HG03139 (cell line): ENCODE results near the gene DIPK2A.

Source experiments
- ATAC-seq: cut with Tn5 transposase; IDR thresholded peaks from one replicate; pipeline ENCODE4 v1.9.1; 2021; ENCODE audit not compliant: unreplicated experiment

Gene DIPK2A

DNA sequence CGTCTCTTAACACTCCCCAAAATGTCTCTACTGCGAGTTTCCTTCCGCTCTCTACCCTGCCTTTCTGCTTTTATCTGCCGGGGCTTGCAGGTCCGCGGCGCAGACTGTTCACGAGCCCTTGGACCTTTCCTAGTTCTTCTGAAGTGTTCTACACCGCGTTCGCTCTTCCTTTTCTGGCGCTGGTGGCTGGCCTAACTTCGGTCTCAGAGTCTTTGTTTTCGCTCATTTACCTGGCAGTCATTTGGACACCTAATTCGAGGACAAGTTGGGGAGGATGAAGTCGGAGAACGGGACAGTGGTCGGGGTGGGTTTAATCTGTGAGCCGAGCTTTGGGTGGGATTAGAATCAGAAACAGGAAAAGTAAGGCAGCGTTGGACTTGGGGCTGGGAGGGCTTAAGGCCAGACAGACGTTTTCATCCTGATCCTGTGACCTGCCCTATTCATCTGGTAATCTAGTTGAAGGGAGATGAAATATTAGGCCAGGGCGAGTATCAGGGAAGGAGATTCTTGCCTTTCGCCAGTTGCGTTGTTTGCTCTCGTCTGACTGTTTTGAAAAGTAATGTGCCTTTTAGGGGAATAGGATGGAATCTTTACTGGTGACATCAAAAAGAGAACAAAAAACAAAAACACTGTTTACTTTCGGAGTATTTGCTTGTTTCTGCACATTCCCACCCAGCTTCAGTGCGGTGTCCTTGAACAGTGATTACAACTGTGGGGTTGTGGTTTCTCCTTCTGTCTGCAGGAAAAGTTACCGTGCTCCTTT lies 1.8 kb downstream of the DIPK2A start:
- peak; percentile 25 for ATAC-seq

DNA sequence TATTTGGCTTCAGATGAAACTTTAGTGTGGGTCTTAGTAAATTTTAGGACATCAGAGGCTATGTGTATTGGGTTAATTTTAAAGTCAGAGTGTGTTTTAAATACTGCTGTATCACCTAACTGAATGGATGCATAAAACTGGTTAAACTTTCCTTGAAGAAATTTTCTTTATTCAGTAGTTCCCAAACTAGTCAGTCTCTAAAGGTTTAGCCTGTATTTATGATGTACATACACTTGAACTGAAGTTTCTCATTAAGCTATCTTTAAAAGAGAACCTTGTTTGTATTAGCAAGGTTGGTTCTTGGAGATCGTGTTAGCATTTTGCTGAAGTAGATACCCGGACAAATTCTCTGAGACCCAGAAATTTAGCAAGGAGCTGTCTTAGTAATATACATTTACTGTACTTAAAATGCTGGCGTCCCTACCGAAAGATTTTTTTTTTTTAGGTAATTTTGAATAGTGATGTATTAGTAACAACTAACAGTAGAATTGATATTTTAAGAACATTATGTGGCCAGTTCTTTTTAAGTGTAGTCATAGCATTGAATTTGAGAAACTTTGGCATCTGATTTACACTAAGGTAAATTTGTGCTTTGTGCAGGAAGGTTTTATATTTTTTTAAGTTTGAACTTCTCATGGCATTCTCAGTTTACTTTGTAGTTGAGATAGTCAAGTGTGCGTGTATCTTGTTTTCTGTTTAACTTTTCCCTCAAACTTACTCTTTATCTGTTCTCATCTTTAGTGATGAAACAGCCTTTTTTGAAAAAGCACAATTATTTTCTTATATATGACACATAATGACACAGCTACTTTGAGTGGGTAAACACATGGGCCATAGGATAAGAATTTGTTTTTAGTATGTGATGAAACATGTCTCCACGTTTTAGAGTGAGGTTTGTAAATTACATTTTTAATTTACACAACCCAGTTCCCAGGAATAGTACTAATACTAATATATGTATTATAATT lies 2.9 kb downstream of the DIPK2A start:
- no peak for ATAC-seq

DNA sequence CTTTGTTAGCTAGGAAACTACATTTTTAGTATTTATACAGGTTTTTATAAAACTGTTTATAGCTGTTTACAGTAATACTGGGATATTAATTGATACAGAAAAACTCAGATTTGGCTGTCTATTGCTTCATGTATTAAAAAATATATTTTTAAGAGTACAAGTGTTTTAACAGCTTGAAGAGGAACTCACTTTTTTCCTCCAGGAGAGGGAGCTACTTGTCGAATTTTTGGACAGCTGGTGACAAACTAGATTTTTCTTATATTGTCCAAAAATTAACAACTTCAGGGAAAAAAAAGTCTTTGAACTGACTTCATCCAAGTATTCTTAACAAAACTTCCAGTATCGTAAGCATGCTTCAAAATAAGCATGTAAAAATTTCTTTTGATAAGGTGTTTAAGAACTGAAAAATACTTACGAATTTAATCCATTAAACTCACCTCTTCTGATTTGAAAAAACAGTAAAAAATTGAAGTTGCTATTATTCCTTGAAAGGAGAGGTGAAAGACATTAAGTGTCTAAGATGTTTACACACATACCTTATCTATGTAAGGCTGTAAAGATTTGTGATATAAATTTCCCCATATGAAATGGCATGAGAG lies 4.0 kb downstream of the DIPK2A start:
- no peak for ATAC-seq

DNA sequence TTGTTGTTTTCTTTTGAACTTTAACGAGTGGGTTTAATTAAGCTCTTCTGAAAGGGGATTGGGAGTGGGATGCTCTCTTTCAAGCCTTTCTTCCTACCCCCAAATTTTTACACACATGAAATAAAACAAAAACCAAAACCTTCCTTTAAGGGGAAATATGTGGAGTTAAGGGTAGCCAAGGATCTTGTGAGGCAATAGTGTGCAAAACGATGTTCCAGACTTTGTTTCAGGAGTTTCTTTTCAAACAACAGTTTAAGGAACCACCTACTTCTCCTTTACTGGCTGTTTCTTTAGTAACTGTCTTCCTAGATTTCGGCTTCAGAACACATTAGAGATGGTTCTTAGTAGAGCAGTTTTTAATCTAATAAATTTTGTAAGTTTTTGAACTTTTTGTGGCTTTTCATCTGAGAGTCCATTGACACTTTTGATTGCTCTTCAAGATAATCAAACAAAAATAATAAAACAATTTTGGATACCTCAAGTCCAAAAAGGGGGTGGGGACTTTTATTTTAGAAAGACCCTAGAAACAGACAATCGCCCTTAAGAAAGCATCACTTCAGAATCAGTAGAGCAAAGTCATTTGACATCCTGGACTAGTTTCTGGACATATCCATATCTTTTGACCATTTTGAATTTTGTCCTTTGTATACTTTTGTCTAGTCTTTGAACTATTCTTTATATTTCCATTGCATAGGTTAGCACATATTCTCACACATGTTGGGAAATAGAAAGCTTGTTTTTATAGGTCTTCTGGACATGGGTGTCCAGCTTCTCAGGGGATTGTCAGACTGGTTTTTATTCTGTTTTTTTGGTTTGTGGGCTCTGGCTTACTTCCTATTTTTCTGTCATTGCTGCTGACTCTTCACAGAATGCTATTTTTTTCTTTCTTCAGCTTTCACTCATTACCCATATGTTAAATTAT lies 6.0 kb downstream of the DIPK2A start:
- peak; percentile 36 for ATAC-seq

- no peak for ATAC-seq
These were observed 6.6 kb downstream of the DIPK2A start for GRCh38 chr3:143978263-143978631.

- no peak for ATAC-seq
These were observed 7.4 kb downstream of the DIPK2A start for GRCh38 chr3:143979041-143979440.

DNA sequence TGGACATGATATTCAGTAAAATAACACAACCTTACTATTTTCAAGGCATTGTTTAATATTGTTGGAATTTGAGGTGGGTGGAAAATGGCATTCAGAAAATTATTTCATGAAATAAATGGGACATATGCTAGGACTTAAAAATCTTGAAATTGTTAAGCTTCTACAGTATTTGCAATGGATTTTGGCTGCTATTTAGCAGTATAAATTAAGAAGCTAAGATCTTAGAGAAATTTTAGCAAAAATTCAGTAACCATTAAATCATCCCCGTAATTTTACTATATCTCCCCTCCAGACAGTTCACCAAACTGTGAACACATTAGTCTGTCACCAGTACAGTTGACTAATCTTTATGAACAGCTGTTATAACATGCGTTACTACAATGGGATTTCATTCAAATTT lies 8.2 kb downstream of the DIPK2A start:
- no peak for ATAC-seq

- no peak for ATAC-seq
These were observed 16.7 kb downstream of the DIPK2A start for GRCh38 chr3:143988306-143988705.

DNA sequence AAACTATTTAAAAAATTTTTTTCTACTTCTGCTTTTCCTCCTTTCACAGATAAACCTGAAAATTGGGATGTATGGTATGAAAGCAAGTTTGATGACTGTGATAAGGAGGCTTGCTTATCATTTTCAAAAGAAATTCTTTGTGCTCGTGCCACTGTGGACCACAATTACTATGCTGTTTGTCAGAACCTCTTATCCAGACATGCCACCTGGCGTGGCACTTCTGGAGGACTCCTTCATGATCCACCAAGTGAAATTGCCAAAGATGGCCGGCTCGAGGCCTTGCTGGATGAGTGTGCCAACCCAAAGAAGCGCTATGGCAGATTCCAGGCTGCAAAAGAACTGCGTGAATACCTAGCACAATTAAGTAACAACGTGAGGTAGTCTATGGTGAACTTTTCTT lies 17.8 kb downstream of the DIPK2A start:
- no peak for ATAC-seq

GRCh38 chr3:143991713-143992112 lies 20.1 kb downstream of the DIPK2A start:
- ATAC-seq, result no peak

GRCh38 chr3:143998266-143998665 lies 26.6 kb downstream of the DIPK2A start:
- no peak for ATAC-seq

DNA sequence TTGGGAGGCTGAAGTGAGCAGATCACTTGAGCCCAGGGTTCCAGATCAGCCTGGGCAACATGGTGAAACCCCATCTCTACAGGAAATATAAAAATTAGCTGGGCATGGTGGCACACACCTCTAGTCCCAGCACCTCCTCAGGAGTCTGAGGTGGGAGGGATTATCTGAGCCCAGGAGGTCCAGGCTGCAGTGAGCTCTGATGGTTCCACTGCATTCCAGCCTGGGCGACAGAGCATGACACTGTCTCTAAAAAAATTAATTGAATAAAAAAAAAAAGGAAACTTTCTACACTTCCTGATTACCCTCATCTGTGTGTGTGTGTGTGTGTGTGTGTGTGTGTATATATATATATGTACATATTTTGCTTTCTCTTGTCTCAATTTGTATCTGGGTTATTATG lies 31.4 kb downstream of the DIPK2A start:
- ATAC-seq, result no peak

GRCh38 chr3:144010371-144010770 lies 38.7 kb downstream of the DIPK2A start:
- no peak for ATAC-seq

- no peak for ATAC-seq
These were observed 39.7 kb downstream of the DIPK2A start for GRCh38 chr3:144011251-144011799.

DNA sequence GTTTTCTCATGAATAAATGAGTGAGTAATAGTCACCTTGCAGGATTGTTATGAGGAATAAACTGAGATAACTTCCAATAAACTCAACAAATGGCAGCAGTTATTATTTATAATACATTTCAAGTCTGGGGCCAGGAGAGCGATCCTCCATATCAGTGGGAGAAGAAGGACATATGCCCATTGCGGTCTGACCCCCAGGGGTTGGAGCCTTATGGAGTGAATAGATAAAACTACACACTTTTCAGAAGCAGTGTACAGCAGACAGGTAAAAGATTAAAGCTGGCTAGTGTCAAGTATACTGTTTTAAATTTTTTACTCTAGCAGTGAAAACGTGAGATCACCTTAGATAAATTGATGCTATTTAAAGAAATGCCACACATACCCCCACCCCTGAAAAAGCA lies 43.5 kb downstream of the DIPK2A start:
- ATAC-seq, result no peak

- ATAC-seq, result no peak
These were observed 47.2 kb downstream of the DIPK2A start for GRCh38 chr3:144018776-144019175.
